K562 (cell line): ENCODE data around the gene SRRT. TPM values are rescaled to one million over a fixed set of nuclear protein-coding genes. Genes with fewer than 3 reads are reported as not detected.

Source experiments
- AFF1 ChIP-seq, 2 experiments: fragments of 450-650 bp; IDR thresholded peaks; 2 replicates each; pipeline ENCODE4 v1.6.1; 2018; ENCODE audit warnings: mild to moderate bottlenecking in 2 of 2, low read depth in 1 of 2; ENCODE audit not compliant: partially characterized antibody in 2 of 2
- DEAF1 ChIP-seq: fragments of 450-650 bp; formaldehyde crosslinking; IDR thresholded peaks from 2 replicates; pipeline ENCODE4 v1.4.0; 2020; ENCODE audit warnings: mild to moderate bottlenecking, moderate library complexity
- DMBX1 ChIP-seq: fragments of 250-450 bp; sonication (Bioruptor Pico); IDR thresholded peaks from 2 replicates; pipeline ENCODE4 v1.8.0; 2022; ENCODE audit warnings: inconsistent platforms, mild to moderate bottlenecking, moderate library complexity, borderline replicate concordance
- HOMEZ ChIP-seq: fragments of 250-450 bp; sonication (Bioruptor Pico); IDR thresholded peaks from 2 replicates; pipeline ENCODE4 v1.4.0; 2020; ENCODE audit warnings: mild to moderate bottlenecking, moderate library complexity
- NBN ChIP-seq: fragments of 450-650 bp; IDR thresholded peaks from 2 replicates; pipeline ENCODE4 v1.6.1; 2016; ENCODE audit warnings: low read depth, mild to moderate bottlenecking
- NCOR1 ChIP-seq: fragments of 450-650 bp; IDR thresholded peaks from 2 replicates; pipeline ENCODE4 v1.6.1; 2016; ENCODE audit warnings: mild to moderate bottlenecking, moderate library complexity
- PURB ChIP-seq: sonication (generic); formaldehyde crosslinking; IDR thresholded peaks from 2 replicates; pipeline ENCODE4 v1.9.0; 2021; ENCODE audit warnings: low read depth, mild to moderate bottlenecking, missing genetic modification reagents
- TRIM24 ChIP-seq, 2 experiments: fragments of 450-650 bp; IDR thresholded peaks; 2 replicates each; pipeline ENCODE4 v1.6.1; 2016
- YBX1 ChIP-seq: fragments of 450-650 bp; IDR thresholded peaks from 2 replicates; pipeline ENCODE4 v1.7.1; 2016; ENCODE audit warnings: mild to moderate bottlenecking
- ZBTB12 ChIP-seq: fragments of 250-450 bp; sonication (Bioruptor Pico); IDR thresholded peaks from 2 replicates; pipeline ENCODE4 v1.4.0; 2020
- ZFP1 ChIP-seq: fragments of 450-650 bp; formaldehyde crosslinking; IDR thresholded peaks from 2 replicates; pipeline ENCODE4 v1.4.0; 2020; ENCODE audit warnings: mild to moderate bottlenecking, mixed read lengths
- ZNF263 ChIP-seq: sonication (generic); formaldehyde crosslinking; IDR thresholded peaks from 2 replicates; pipeline ENCODE4 v1.8.0; 2022; ENCODE audit warnings: mild to moderate bottlenecking, missing genetic modification reagents, borderline replicate concordance
- ZNF280A ChIP-seq: fragments of 450-650 bp; IDR thresholded peaks from 2 replicates; pipeline ENCODE4 v1.6.1; 2018; ENCODE audit warnings: mild to moderate bottlenecking, low read depth; ENCODE audit not compliant: partially characterized antibody
- ZNF512 ChIP-seq: IDR thresholded peaks from 2 replicates; pipeline ENCODE4 v1.6.1; 2016; ENCODE audit warnings: missing genetic modification characterization, missing compliant biosample characterization
- polyA plus RNA-seq, 8 experiments: library from polyadenylated mRNA; depleted of rRNA in 4 of 8; stranded (reverse) in 5 of 8; unstranded in 3 of 8; fragments of >200 nt; fragmentation: Nextera tagmentation in 2 of 8; fragmentation: Illumina TruSeq in 1 of 8; extraction: Ambion mirVana in 2 of 8; extraction: Trizol in 1 of 8; gene quantifications; 2 replicates each; pipeline versions ENCODE4 v1.2.1 to v1.2.3, GENCODE V29; 2011 to 2014; ENCODE audit warnings: inconsistent platforms in 1 of 8, missing spikeins in 1 of 8
- total RNA-seq, 7 experiments: library from RNA; depleted of rRNA in 6 of 7; stranded (reverse); fragments of >200 nt in 6 of 7; fragmentation: Illumina TruSeq in 2 of 7; extraction: Trizol in 2 of 7; gene quantifications; 2 replicates each; pipeline versions ENCODE4 v1.2.1 to v1.2.3, GENCODE V29; 2011 to 2021; ENCODE audit warnings: low replicate concordance in 1 of 7

The SRRT gene
- total and polyA plus RNA-seq, 9 of the 15 experiments (the other 6 are each of a cell fraction or from before 2014, with no cell fraction given) = 10.3 to 263 (median 84.4) TPM

GRCh38 chr7:100840470-100841100 lies 34.3 kb upstream of the SRRT start (continued):
- no peak for TF ChIP-seq ZBTB12 (CRISPR knock-in tag)
- no peak for TF ChIP-seq ZNF263
- peak; percentile 90; the same call in 1 of the 2 replicates for TF ChIP-seq YBX1
- TF ChIP-seq HOMEZ (CRISPR knock-in tag) = no peak
- TF ChIP-seq AFF1 (IDR thresholded peaks at IDR 0.05; ENCODE audit: low read depth in 1 of 2, partially characterized antibody in 2 of 2) = peak; percentile 77 to 84
- TF ChIP-seq DEAF1 (CRISPR knock-in tag) = peak; percentile 31; the same call in 1 of the 2 replicates
- TF ChIP-seq PURB (CRISPR knock-in tag) = no peak
- no peak for TF ChIP-seq ZFP1 (CRISPR knock-in tag)
- TF ChIP-seq NBN = peak; percentile 85; the same call in 1 of the 2 replicates
- peak; percentile 89 for TF ChIP-seq ZNF512 (tag)
- TF ChIP-seq NCOR1 = no peak
- peak; percentile 48 for TF ChIP-seq ZNF280A
- peak in 1 of 2 experiments; percentile 56; a peak in 1 of 4 replicates for TF ChIP-seq TRIM24 (IDR thresholded peaks at IDR 0.05)
- TF ChIP-seq DMBX1 (CRISPR knock-in tag) = no peak
